Stimulated activated memory B cell treated with anti-CD40 and anti-IgM and Interleukin-4, amounts not matched to agents 10 μg/mL and 1 μg/mL and 100 μg/mL, for 72 hours (primary cell): ENCODE measurements around the gene ARF5.

Experiments used
- ATAC-seq: fragments of 150-1000 bp; cut with Tn5 transposase; 2 replicates; pipeline ENCODE4 v1.10.0; 2021
- H3K27ac Mint-ChIP-seq: one replicate; pipeline ENCODE4 v1.8.0; 2022; ENCODE audit warnings: mild to moderate bottlenecking, mixed read lengths
- H3K27me3 Mint-ChIP-seq: one replicate; pipeline ENCODE4 v1.8.0; 2022; ENCODE audit warnings: mixed read lengths
- H3K36me3 Mint-ChIP-seq: one replicate; pipeline ENCODE4 v1.8.0; 2022; ENCODE audit warnings: mixed read lengths
- H3K4me1 Mint-ChIP-seq: one replicate; pipeline ENCODE4 v1.8.0; 2022; ENCODE audit warnings: mixed read lengths
- H3K4me3 Mint-ChIP-seq: one replicate; pipeline ENCODE4 v1.8.0; 2022; ENCODE audit warnings: mild to moderate bottlenecking, moderate library complexity, mixed read lengths
- H3K9me3 Mint-ChIP-seq: one replicate; pipeline ENCODE4 v1.8.0; 2022; ENCODE audit warnings: mixed read lengths

The ARF5 gene

DNA sequence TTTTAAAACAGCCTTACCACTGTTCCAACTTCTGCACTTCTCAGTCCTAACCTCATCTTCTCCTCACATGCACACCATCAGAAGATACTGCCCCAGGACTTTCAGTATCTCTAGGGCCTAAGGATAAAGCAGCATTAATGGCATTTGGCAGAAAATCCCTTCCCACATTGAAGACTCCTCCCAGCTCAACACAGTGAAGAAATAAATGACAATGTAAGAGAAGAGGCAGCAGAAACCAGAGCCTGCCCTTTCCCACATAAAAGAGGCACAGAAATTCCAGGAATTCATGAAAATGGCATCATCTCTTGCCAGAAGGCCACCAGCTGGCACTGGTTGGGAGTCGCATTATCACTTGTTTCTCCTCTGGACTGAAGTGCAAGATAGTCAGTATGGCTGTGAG lies 6.5 kb upstream of the ARF5 start:
- Mint-ChIP-seq H3K27ac (no peak overlapping the region), H3K4me3 (no peak overlapping the region), H3K27me3 (no peaks in the 10 kb centered on the region), H3K9me3 (no peaks in the 10 kb centered on the region), H3K36me3 (peaks cover 57% of the 10 kb centered on the region), H3K4me1 (peaks cover 61% of the 10 kb centered on the region)
- no peak for ATAC-seq

DNA sequence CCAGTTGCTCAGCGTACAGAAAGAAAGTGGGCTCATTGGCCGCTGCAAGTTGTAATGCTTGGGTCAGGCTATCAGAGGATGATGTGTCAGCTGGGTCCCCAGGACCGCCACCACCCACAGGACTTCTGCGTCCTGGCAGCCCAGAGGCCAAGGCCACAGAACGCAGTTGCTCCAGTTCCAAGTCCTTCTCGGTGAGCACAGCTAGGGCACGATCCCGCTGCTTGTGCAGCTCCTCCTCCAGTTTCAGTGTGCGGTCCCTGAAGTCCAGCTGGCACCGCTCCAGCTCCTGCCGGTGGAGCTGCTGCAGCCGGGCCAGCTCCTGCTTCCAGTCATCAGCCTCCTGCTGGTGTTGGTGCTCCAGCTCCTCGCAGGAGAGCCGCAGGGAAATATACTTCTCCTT lies 5.8 kb upstream of the ARF5 start:
- Mint-ChIP-seq H3K9me3 (no peaks in the 10 kb centered on the region), H3K36me3 (peaks cover 53% of the 10 kb centered on the region), H3K27ac (no peak overlapping the region), H3K4me3 (no peak overlapping the region), H3K4me1 (peaks cover 61% of the 10 kb centered on the region), H3K27me3 (no peaks in the 10 kb centered on the region)
- ATAC-seq, result no peak

DNA sequence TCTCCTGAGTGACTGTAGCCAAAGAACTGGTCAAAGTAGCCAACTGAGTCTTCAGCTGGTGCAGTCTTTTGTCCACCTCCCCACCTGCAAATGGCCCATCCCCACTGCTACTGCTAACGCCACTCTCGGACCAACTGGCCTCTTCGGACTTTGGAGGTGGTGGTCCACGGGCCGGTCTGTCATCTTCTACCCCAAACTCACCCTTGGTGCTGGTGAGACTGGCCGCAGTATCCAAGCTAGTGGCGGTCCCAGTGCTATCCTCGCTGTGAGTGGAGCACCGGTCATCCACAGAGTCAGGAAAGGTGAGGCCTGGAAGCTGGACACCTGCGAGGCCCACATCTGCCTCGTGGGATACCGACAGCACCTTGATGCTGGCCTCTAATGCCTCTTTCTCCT lies 3.6 kb upstream of the ARF5 start:
- H3K9me3 Mint-ChIP-seq, result no peaks in the 10 kb centered on the region
- peak overlapping the region; percentile 93 for H3K27ac Mint-ChIP-seq
- H3K27me3 Mint-ChIP-seq, result no peaks in the 10 kb centered on the region
- no peak for ATAC-seq
- peaks cover 68% of the 10 kb centered on the region for H3K4me1 Mint-ChIP-seq
- peaks cover 34% of the 10 kb centered on the region for H3K36me3 Mint-ChIP-seq
- peak overlapping the region; percentile 89 for H3K4me3 Mint-ChIP-seq

DNA sequence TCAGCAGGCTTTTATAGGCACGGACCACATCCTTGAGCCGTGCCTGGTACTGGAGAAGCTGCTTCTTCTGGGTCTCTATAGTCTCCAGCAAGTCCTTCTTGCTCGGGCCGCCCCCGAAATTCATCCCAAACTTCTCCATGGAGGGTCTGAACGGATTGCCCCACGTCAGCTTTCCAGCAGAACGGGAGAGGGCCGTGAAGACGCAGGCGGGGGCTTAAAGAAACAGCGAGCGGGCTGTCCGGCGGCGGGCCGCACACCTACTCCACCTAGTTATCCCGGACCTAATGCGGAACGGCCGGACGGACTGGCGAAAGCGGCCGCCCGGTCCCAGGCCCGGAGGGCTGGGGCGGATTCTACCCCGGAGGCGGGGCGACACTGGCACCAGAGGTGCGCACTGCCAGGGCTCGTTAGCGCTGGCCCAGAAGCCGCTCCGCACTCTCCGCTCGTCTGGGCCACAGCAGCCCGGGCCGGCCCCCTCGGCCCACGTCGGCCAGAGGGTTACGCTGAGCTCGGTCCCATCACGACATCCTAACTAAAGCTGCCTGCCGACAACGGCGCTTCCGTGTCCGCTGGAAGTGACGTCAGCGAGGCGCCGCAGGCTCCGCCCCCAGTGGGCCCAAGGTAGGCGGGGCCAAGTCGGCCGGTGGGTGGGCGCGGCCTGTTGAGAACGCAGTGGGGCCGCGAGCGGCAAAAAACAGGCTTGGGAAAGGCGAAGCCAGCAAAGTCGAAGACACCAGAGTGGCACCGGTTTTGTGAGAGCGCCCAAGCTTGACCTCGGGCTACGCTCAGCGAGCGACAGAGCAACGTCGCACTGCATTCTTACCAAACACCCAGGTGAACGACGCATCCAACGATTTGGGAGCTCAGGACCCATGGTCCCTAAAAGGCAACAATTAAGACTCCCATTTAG lies 2.9 kb upstream of the ARF5 start, which contains the start of gene GCC1:
GCC1 (minus strand) TSS at position 553 of the 910 bp plus-strand sequence; CDS start at position 139, 414 bp downstream.
- H3K27ac Mint-ChIP-seq, result peak within 1 kb of the TSS; percentile 93
- peak; percentile 92 for ATAC-seq
- no peaks in the 10 kb centered on the region for H3K9me3 Mint-ChIP-seq
- no peaks in the 10 kb centered on the region for H3K27me3 Mint-ChIP-seq
- H3K36me3 Mint-ChIP-seq, result peaks cover 37% of the 10 kb centered on the region
- H3K4me3 Mint-ChIP-seq, result peak within 1 kb of the TSS; percentile 89
- H3K4me1 Mint-ChIP-seq, result peaks cover 67% of the 10 kb centered on the region

DNA sequence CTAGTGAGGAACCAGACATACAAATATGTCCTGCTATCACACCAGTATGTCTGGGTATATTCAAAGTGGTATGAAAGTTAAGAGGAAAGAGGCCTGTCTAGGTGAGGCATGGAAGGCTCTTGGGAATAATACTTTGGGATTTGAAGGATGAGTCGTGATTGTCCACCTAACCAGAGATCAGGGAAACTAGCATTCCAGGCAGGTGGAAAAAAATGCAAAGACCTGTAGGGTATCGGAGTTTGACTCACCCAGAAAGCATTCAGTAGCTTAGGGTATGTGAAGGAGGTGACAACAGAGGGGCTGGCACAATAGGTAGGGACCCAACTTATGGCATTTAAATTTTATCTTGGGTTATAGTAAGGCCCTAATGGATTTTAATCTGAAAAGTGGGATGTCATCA lies 1.9 kb upstream of the ARF5 start:
- H3K27ac Mint-ChIP-seq, result no peak overlapping the region
- ATAC-seq, result no peak
- H3K9me3 Mint-ChIP-seq, result no peaks in the 10 kb centered on the region
- H3K27me3 Mint-ChIP-seq, result no peaks in the 10 kb centered on the region
- peaks cover 47% of the 10 kb centered on the region for H3K36me3 Mint-ChIP-seq
- H3K4me1 Mint-ChIP-seq, result peaks cover 60% of the 10 kb centered on the region
- peak overlapping the region; percentile 89 for H3K4me3 Mint-ChIP-seq

DNA sequence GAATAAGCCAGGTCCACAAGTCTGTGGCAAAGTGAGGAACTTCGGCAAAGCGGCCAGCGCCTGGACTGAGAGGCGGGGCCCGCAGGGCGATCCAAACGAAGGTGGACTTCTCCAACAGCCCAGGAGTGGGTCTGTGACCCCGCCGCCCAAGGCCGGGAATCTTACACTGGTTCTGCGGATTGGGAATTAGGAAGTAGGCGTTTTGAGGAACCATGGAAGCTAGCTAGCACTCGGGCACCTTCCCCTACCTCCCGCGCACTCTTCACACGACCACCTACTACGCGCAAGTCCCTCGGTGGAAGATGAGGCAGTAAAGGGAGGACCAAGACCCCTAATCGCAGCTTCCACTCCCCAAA lies 570 bp upstream of the ARF5 start:
- Mint-ChIP-seq H3K27me3 (no peaks in the 10 kb centered on the region), H3K9me3 (no peaks in the 10 kb centered on the region), H3K36me3 (peaks cover 43% of the 10 kb centered on the region), H3K4me1 (peaks cover 47% of the 10 kb centered on the region), H3K4me3 (peak overlapping the region; percentile 69), H3K27ac (peak overlapping the region; percentile 83)
- no peak for ATAC-seq

DNA sequence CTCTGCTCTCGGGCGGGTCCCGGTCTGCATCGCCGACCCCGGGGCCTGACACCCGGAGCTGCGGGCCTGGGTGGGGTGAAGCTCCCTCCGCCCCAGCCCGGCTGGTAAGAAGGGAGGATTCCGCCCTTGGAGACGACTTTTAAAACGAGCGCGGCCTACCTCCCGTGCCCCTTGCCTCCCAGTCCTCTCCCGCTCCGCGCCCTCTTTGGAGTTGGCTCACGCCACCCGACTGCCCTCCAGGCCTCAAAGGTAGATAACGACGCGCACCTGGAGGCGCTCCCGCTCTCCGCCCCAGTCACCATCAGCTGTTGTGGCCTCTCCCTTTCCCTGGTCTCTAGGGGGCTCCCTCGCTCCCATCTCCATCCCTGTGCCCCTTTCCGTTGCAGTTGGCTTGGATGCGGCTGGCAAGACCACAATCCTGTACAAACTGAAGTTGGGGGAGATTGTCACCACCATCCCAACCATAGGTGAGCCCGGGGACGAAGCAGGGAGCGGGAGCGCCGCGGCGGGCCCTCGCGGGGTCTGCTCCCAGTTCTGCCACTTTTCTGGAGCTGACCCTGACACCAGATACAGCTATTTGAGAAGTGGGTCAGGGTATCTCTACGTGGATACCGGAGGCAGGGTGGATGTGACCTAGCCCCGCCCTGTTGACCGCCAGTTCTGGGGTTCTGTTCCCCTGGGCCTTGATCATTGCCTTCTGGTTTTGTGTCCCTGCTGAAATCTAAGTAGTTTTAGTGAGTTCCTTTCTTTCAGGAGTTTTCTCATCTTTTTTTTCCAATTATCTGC lies 679 bp downstream of the ARF5 start:
- H3K27ac Mint-ChIP-seq, result peak overlapping the region; percentile 83
- no peak for ATAC-seq
- peaks cover 34% of the 10 kb centered on the region for H3K4me1 Mint-ChIP-seq
- H3K4me3 Mint-ChIP-seq, result peak overlapping the region; percentile 90
- H3K9me3 Mint-ChIP-seq, result no peaks in the 10 kb centered on the region
- no peaks in the 10 kb centered on the region for H3K27me3 Mint-ChIP-seq
- H3K36me3 Mint-ChIP-seq, result peaks cover 32% of the 10 kb centered on the region

DNA sequence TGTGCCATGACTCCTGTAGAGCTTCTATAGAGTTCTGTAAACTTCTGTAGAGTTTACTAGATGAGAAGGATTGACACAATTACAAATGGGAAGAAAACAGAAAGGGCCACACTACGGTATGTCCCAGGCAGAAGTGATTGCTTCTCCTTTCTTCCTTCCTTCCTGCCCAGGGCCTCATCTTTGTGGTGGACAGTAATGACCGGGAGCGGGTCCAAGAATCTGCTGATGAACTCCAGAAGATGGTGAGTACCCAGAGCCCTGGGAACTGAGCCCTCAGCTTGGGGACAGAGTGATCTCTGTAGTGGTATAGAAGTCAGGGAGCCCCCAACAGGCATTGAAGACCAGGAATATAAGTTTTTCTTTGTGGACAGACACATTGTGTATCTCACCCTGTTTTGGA lies 1.7 kb downstream of the ARF5 start:
- Mint-ChIP-seq H3K27ac (peak overlapping the region; percentile 83), H3K4me1 (peaks cover 33% of the 10 kb centered on the region), H3K27me3 (no peaks in the 10 kb centered on the region), H3K4me3 (peak overlapping the region; percentile 90), H3K36me3 (peaks cover 26% of the 10 kb centered on the region), H3K9me3 (no peaks in the 10 kb centered on the region)
- ATAC-seq, result no peak

DNA sequence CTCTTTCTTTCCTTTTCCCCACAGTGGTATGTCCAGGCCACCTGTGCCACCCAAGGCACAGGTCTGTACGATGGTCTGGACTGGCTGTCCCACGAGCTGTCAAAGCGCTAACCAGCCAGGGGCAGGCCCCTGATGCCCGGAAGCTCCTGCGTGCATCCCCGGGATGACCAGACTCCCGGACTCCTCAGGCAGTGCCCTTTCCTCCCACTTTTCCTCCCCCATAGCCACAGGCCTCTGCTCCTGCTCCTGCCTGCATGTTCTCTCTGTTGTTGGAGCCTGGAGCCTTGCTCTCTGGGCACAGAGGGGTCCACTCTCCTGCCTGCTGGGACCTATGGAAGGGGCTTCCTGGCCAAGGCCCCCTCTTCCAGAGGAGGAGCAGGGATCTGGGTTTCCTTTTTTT lies 3.0 kb downstream of the ARF5 start:
- Mint-ChIP-seq H3K9me3 (no peaks in the 10 kb centered on the region), H3K36me3 (peaks cover 26% of the 10 kb centered on the region), H3K27me3 (no peaks in the 10 kb centered on the region), H3K4me1 (peaks cover 29% of the 10 kb centered on the region), H3K27ac (no peak overlapping the region), H3K4me3 (no peak overlapping the region)
- ATAC-seq, result no peak

DNA sequence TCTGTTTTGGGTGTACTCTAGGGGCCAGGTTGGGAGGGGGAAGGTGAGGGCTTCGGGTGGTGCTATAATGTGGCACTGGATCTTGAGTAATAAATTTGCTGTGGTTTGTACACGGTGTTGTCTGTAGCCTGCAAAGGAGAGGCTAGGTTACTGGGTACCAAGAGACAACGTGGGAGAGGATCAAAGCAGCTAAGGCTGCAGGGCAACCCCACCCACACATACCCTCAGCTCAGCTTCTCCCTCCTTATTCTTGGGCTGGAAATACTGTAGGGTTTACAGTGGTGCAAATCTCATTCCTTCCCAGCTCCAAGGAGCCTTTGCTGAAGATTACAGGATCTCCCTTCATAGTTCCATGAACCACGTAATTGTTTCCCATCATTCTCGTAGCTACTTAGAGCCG lies 3.4 kb downstream of the ARF5 start:
- no peaks in the 10 kb centered on the region for H3K9me3 Mint-ChIP-seq
- H3K36me3 Mint-ChIP-seq, result peaks cover 26% of the 10 kb centered on the region
- no peak overlapping the region for H3K4me3 Mint-ChIP-seq
- no peak for ATAC-seq
- no peaks in the 10 kb centered on the region for H3K27me3 Mint-ChIP-seq
- no peak overlapping the region for H3K27ac Mint-ChIP-seq
- H3K4me1 Mint-ChIP-seq, result peaks cover 25% of the 10 kb centered on the region

DNA sequence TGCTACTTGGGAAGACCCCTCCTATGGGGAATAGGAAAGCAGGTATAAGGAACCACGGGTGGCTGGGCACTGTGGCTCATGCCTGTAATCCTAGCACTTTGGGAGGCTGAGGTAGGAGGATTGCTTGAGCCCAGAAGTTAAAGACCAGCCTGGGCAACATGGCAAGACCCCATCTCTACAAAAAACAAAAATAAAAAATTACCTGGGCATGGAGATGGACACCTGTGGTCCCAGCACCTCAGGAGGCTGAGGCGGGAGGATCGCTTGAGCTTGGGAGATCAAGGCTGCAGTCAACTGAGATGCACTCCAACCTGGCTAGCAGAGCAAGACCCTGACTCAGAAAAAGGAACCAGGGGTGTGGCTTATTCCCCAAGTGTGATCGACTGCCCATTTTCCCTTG lies 4.3 kb downstream of the ARF5 start:
- no peaks in the 10 kb centered on the region for H3K27me3 Mint-ChIP-seq
- peaks cover 26% of the 10 kb centered on the region for H3K36me3 Mint-ChIP-seq
- H3K4me1 Mint-ChIP-seq, result peaks cover 25% of the 10 kb centered on the region
- no peak overlapping the region for H3K4me3 Mint-ChIP-seq
- no peaks in the 10 kb centered on the region for H3K9me3 Mint-ChIP-seq
- no peak for ATAC-seq
- H3K27ac Mint-ChIP-seq, result no peak overlapping the region

DNA sequence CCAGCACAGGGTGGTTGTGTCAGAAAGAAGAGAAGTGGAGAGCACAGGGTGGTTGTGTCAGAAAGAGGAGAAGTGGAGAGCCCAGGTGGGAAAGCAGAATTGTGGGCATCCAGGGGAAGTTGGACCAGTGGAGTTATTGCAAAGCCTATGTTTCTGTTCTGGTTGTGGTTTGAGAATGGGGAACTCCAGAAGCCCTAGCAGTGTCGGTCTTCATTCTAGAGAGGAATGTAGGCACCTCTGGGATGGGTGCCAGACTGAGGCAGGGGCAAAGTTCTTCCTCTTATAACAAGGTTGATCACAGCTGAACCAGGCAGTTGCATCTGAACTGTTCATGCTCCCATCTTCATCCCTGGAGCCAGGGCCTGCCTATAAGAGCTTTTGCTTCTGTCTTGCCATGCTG lies 6.3 kb downstream of the ARF5 start:
- no peak overlapping the region for H3K27ac Mint-ChIP-seq
- peaks cover 16% of the 10 kb centered on the region for H3K4me1 Mint-ChIP-seq
- no peak overlapping the region for H3K4me3 Mint-ChIP-seq
- H3K27me3 Mint-ChIP-seq, result no peaks in the 10 kb centered on the region
- H3K36me3 Mint-ChIP-seq, result peaks cover 26% of the 10 kb centered on the region
- peak; percentile 69 for ATAC-seq
- no peaks in the 10 kb centered on the region for H3K9me3 Mint-ChIP-seq

DNA sequence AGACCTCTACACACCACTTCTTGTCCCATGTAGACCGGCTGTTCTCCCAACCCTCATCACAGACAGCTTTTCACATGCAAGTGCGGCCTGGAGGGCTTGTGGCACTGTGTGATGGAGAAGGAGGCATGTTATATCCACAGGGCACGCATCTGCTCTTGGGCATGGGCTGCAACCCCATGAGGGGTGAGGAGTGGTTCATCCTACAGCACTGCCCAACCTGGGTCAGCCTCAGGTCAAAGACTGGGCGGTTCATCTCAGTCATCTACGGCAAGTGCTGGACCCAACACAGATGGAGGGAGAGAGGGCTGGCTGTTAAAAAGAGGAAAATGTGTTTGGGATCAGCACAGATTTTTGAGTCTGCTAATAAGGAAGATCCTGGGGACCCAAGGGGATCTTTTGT lies 7.5 kb downstream of the ARF5 start:
- Mint-ChIP-seq H3K27me3 (no peaks in the 10 kb centered on the region), H3K27ac (no peak overlapping the region), H3K9me3 (no peaks in the 10 kb centered on the region), H3K4me1 (peaks cover 9% of the 10 kb centered on the region), H3K4me3 (no peak overlapping the region), H3K36me3 (peaks cover 14% of the 10 kb centered on the region)
- no peak for ATAC-seq

DNA sequence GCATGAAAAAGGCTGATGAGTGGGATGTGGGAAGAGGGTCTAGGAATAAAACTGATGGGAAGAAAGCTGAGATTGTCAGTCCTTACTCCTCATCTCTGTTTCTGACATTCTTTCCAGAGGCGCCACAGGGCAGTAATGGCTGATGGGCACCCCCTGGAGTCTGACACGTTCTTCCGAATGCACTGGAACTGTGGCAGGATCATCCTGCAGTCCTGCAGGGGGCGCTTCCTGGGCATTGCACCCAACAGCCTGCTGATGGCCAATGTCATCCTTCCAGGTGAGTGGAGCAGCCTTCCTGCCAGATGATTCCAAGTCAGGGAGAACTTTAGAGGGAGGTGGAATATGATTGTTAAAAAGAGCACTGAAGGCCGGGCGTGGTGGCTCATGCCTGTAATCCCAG lies 10.1 kb downstream of the ARF5 start:
- Mint-ChIP-seq H3K4me3 (no peak overlapping the region), H3K4me1 (peaks cover 9% of the 10 kb centered on the region), H3K36me3 (no peaks in the 10 kb centered on the region), H3K27ac (no peak overlapping the region), H3K9me3 (no peaks in the 10 kb centered on the region), H3K27me3 (no peaks in the 10 kb centered on the region)
- ATAC-seq, result no peak

DNA sequence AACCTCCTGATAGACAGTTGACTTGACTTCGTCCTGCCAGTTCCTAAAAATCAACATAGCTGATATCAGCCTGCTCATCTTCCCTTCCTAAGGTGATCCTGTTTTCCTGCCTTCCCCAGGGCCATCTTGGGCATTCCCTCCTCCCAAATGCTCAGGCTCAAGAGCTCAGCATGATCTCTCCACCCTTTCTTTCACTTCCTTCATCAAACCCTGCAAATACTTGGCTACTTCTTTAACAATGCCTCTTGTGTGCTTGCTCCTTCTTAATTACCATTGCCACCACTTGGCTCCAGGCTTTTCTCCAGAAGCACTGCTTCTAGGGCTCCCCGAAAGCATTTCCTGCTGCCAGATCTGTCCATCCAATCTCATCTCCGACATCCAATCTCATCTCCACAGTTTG lies 12.7 kb downstream of the ARF5 start:
- no peak for ATAC-seq
- Mint-ChIP-seq H3K4me3 (no peak overlapping the region), H3K36me3 (no peaks in the 10 kb centered on the region), H3K27me3 (no peaks in the 10 kb centered on the region), H3K27ac (no peak overlapping the region), H3K9me3 (no peaks in the 10 kb centered on the region), H3K4me1 (no peaks in the 10 kb centered on the region)

DNA sequence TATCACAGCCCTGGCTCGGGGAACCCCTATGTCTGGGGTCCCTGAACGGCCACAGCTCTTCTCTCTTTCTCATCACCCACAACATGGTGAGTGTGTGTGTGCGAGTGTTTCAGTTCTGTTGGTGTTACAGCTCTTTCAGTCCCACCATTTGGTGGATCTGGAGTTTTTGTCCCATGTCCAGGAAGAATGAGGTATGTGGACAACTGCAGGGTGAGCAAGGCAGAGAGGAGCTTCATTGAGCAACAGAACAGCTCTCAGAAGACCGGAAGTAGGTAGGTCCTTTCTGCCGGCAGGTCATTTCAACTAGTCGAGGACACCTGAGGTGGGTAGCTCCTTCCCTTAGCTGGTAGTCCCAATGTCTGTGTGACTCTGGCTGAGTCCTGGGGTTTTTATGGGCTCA lies 20.2 kb downstream of the ARF5 start:
- H3K4me3 Mint-ChIP-seq, result no peak overlapping the region
- H3K36me3 Mint-ChIP-seq, result no peaks in the 10 kb centered on the region
- peaks cover 32% of the 10 kb centered on the region for H3K27me3 Mint-ChIP-seq
- ATAC-seq, result no peak
- peaks cover 11% of the 10 kb centered on the region for H3K9me3 Mint-ChIP-seq
- H3K4me1 Mint-ChIP-seq, result no peaks in the 10 kb centered on the region
- H3K27ac Mint-ChIP-seq, result no peak overlapping the region
